ENCODE measurements around the gene SCN4B. TPM values are rescaled to one million over a fixed set of nuclear protein-coding genes. Genes with fewer than 3 reads are reported as not detected.
"Not testable (repeated sequence)": the region's sequence is repeated elsewhere in the genome, so short reads cannot be mapped to it uniquely, and the experiment has no call there.

The SCN4B gene
- total RNA-seq, 1 experiment from 2014 or later: not detected

DNA sequence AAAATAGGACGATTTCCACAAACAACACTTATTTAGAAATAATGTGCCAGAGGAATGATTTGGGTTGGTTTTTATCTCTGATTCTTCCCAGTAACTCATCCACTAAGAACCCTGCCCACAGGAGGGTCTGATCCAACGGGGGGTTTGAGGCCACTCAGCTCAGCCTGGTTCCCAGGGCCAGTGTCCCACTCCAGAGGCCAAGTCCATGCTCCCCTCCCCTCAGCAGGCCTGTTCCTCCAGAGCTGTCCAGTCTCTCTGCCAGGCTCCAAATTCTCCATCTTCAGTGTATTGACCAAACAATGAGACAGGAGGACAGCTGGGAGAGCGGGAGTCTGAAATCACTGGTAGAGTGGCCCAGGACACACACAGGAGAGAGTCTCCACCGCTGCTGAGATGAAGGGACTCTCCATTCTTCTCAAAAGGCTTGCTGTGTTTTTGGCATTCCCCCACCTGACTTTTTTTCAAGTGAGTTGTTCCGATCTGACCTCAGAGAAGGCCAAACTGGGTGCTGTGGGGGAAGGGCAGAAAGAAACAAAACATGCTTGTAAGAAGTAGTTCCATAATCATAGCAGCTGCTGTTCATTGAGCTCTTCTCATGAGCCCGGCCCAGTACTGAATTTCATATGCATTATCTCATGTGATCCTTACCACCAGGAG lies 41.4 kb upstream of the SCN4B start:
- H3K9me3 ChIP-seq (ENCODE audit: low read length): no peaks in the 10 kb centered on the region
- H3K4me3 ChIP-seq (ENCODE audit: low read length): no peak overlapping the region
- H3K9me2 ChIP-seq (replicated peaks; ENCODE audit: insufficient read depth, low read length): no peaks in the 10 kb centered on the region
- no peak overlapping the region for H3K27ac ChIP-seq (ENCODE audit: low read length)
- H3K79me2 ChIP-seq (ENCODE audit: low read length): no peaks in the 10 kb centered on the region
- H3K27me3 ChIP-seq (ENCODE audit: low read length): no peaks in the 10 kb centered on the region
- H3K36me3 ChIP-seq (ENCODE audit: insufficient read depth, low read length): no peaks in the 10 kb centered on the region
- H3K4me1 ChIP-seq (ENCODE audit: low read length): peaks cover 17% of the 10 kb centered on the region
- H2AFZ ChIP-seq (ENCODE audit: low read length): no peak overlapping the region
- H4K20me1 ChIP-seq (ENCODE audit: insufficient read depth, low read depth, low read length): no peaks in the 10 kb centered on the region
- no peak overlapping the region for H3K9ac ChIP-seq (ENCODE audit: low read length)
- DNase-seq: no peak
- no peak overlapping the region for H3K4me2 ChIP-seq (ENCODE audit: low read depth, low read length, poor library complexity, severe bottlenecking)

DNA sequence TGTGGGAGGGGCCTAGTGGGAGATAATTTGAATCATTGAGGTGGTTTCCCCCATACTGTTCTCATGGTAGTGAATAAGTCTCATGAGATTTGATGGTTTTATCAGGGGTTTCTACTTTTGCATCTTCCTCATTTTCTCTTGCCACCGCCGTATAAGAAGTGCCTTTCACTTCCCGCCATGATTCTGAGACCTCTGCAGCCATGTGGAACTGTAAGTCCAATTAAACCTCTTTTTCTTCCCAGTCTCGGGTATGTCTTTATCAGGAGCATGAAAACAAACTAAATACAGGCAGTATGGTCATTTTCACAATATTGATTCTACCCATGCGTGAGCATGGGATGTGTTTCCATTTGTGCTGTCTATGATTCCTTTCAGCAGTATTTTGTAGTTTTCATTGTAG lies 40.2 kb upstream of the SCN4B start:
- H4K20me1 ChIP-seq (ENCODE audit: insufficient read depth, low read depth, low read length); H3K27me3 ChIP-seq (ENCODE audit: low read length); H3K4me2 ChIP-seq (ENCODE audit: low read depth, low read length, poor library complexity, severe bottlenecking); H3K79me2 ChIP-seq (ENCODE audit: low read length); H3K9me2 ChIP-seq (replicated peaks; ENCODE audit: insufficient read depth, low read length); H3K4me3 ChIP-seq (ENCODE audit: low read length); H2AFZ ChIP-seq (ENCODE audit: low read length); H3K27ac ChIP-seq (ENCODE audit: low read length); H3K36me3 ChIP-seq (ENCODE audit: insufficient read depth, low read length); H3K9ac ChIP-seq (ENCODE audit: low read length); H3K9me3 ChIP-seq (ENCODE audit: low read length); DNase-seq; H3K4me1 ChIP-seq (ENCODE audit: low read length): not testable (repeated sequence)

DNA sequence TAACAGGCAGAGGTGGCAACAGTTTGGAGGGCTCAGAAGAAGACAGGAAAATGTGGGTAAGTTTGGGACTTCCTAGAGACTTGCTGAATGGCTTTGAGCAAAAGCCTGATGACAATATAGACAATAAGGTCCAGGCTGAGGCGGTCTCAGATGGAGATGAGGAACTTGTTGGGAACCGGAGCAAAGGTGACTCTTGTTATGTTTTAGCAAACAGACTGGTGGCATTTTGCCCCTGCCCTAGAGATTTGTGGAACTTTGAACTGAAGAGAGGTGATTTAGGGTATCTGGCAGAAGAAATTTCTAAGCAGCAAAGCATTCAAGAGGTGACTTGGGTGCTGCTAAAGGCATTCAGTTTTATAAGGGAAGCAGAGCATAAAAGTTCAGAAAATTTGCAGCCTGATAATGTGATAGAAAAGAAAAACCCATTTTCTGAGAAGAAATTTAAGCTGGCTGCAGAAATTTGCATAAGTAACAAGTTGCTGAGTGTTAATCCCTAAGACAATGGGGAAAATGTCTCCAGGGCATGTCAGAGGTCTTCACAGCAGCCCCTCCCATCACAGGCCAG lies 38.4 kb upstream of the SCN4B start:
- not testable (repeated sequence) for H3K4me3 ChIP-seq (ENCODE audit: low read length); H3K79me2 ChIP-seq (ENCODE audit: low read length); H3K36me3 ChIP-seq (ENCODE audit: insufficient read depth, low read length); DNase-seq; H3K9ac ChIP-seq (ENCODE audit: low read length); H4K20me1 ChIP-seq (ENCODE audit: insufficient read depth, low read depth, low read length); H3K4me1 ChIP-seq (ENCODE audit: low read length); H3K9me3 ChIP-seq (ENCODE audit: low read length); H3K27ac ChIP-seq (ENCODE audit: low read length); H3K9me2 ChIP-seq (replicated peaks; ENCODE audit: insufficient read depth, low read length); H2AFZ ChIP-seq (ENCODE audit: low read length); H3K27me3 ChIP-seq (ENCODE audit: low read length); H3K4me2 ChIP-seq (ENCODE audit: low read depth, low read length, poor library complexity, severe bottlenecking)

DNA sequence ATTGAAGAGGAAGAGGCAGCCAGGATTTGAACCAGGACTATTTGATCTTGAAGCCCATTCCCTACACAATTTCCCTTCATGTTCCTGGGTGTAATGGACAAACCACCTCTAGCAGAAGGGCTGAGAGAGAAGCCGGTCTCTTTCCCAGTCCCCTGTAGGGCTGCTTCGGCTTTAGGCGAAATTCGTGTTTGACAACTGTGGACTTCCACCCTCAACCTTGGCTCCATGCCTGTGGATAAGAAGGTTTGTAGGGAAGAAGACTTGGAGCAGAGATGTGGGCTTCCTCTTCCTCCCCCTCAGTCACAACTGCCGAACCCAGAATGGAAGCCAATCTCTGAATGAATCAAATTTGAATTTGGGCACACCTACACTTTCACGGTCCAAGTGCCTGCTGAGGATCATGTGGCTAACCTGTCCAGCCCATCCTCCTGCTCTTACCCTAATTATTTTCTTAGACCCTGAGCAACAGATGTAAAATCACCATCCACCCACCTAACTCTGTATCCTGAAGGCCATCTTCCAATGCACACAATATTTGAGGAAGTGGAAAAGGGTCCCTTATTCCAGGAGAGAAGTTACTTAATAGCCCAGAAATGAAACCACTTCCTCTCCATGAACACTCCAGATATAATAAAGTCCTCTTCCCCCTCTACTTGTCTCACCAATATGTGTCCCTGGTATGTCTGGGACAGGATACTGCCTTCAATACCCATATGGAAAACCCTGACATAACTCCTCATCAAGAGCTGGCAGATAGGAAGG lies 33.9 kb upstream of the SCN4B start:
- Histone ChIP-seq H3K36me3 (ENCODE audit: insufficient read depth, low read length) (no peaks in the 10 kb centered on the region), H3K27ac (ENCODE audit: low read length) (no peak overlapping the region), H2AFZ (ENCODE audit: low read length) (no peak overlapping the region), H4K20me1 (ENCODE audit: insufficient read depth, low read depth, low read length) (no peaks in the 10 kb centered on the region), H3K9me3 (ENCODE audit: low read length) (no peaks in the 10 kb centered on the region), H3K4me1 (ENCODE audit: low read length) (peaks cover 5% of the 10 kb centered on the region), H3K79me2 (ENCODE audit: low read length) (no peaks in the 10 kb centered on the region), H3K9me2 (replicated peaks; ENCODE audit: insufficient read depth, low read length) (no peaks in the 10 kb centered on the region), H3K4me2 (ENCODE audit: low read depth, low read length, poor library complexity, severe bottlenecking) (no peak overlapping the region), H3K27me3 (ENCODE audit: low read length) (no peaks in the 10 kb centered on the region), H3K9ac (ENCODE audit: low read length) (no peak overlapping the region), H3K4me3 (ENCODE audit: low read length) (no peak overlapping the region)
- DNase-seq: no peak

DNA sequence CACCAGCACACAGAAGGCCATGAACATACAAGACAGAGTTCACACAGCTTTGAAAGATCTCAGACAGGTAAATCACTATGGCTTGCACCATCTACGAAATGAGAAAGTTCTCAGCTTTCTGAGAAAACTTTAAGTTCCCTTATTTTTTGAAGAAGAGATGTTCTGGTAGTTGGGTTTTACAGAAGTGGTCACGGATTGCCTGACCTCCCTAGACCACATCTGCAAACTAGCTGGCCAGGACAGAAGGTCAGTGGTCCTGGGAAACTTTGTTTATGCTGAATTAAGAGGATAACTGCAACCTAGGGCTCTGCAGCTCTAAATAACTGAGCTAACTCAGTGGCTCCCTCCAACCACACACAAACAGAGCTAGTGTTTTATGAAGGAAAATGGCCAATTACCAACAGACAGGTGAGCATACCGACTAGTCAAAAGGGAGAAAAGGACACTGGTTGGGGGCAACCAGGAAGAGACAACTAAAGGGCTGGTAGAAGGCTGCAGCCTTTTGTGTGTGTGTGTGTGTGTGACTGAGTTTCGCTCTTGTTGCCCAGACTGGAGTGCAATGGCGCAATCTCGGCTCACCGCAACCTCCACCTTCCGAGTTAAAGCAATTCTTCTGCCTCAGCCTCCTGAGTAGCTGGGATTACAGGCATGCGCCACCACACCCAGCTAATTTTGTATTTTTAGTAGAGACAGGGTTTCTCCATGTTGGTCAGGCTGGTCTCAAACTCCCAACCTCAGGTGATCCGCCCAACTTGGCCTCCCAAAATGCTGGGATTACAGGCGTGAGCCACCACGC lies 32.4 kb upstream of the SCN4B start:
- DNase-seq: no peak
- H3K27ac ChIP-seq (ENCODE audit: low read length): no peak overlapping the region
- no peaks in the 10 kb centered on the region for H3K9me2 ChIP-seq (replicated peaks; ENCODE audit: insufficient read depth, low read length)
- no peak overlapping the region for H2AFZ ChIP-seq (ENCODE audit: low read length)
- no peak overlapping the region for H3K4me3 ChIP-seq (ENCODE audit: low read length)
- H3K79me2 ChIP-seq (ENCODE audit: low read length): no peaks in the 10 kb centered on the region
- no peak overlapping the region for H3K9ac ChIP-seq (ENCODE audit: low read length)
- no peak overlapping the region for H3K4me2 ChIP-seq (ENCODE audit: low read depth, low read length, poor library complexity, severe bottlenecking)
- H3K27me3 ChIP-seq (ENCODE audit: low read length): no peaks in the 10 kb centered on the region
- H3K36me3 ChIP-seq (ENCODE audit: insufficient read depth, low read length): no peaks in the 10 kb centered on the region
- H3K4me1 ChIP-seq (ENCODE audit: low read length): peaks cover 14% of the 10 kb centered on the region
- H4K20me1 ChIP-seq (ENCODE audit: insufficient read depth, low read depth, low read length): no peaks in the 10 kb centered on the region
- no peaks in the 10 kb centered on the region for H3K9me3 ChIP-seq (ENCODE audit: low read length)

DNA sequence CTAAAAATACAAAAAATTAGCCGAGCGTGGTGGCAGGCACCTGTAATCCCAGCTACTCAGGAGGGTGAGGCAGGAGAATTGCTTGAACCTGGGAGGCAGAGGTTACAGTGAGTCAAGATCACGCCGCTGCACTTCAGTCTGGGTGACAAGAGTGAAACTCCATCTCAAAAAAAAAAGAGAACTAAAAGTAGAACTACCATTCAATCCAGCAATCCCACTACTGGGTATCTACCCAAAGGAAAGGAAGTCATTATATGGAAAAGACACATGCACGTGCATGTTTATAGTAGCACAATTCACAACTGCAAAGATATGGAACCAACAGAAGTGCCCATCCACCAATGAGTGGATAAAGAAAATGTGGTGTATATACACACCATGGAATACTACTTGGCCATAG lies 31.1 kb upstream of the SCN4B start:
- H3K27ac ChIP-seq (ENCODE audit: low read length); H3K36me3 ChIP-seq (ENCODE audit: insufficient read depth, low read length); H4K20me1 ChIP-seq (ENCODE audit: insufficient read depth, low read depth, low read length); DNase-seq; H3K9me2 ChIP-seq (replicated peaks; ENCODE audit: insufficient read depth, low read length); H2AFZ ChIP-seq (ENCODE audit: low read length); H3K79me2 ChIP-seq (ENCODE audit: low read length); H3K9ac ChIP-seq (ENCODE audit: low read length); H3K4me2 ChIP-seq (ENCODE audit: low read depth, low read length, poor library complexity, severe bottlenecking); H3K4me3 ChIP-seq (ENCODE audit: low read length); H3K27me3 ChIP-seq (ENCODE audit: low read length); H3K9me3 ChIP-seq (ENCODE audit: low read length): not testable (repeated sequence)
- H3K4me1 ChIP-seq (ENCODE audit: low read length): peaks cover 18% of the 10 kb centered on the region

DNA sequence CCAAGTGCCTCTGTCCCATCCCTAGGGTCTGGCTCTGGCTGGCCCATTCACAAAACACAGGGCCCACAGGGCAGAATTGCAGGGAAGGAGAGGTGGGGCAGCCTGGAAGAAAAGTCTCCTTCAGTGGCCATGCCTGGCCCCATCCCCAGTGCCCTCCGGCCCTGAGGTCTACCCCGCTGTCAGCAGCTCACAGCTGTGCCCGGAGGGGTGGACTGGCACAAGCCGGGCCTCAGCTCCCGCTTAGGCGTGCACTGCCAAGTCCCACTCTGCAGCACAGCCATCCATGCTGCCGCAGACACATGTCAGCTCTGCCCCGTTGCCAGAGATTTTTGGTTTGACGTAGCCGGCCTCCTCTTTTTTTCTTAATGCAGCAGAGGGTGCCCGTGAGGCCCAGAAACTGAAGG lies 27.7 kb upstream of the SCN4B start:
- H3K27me3 ChIP-seq (ENCODE audit: low read length): no peaks in the 10 kb centered on the region
- H2AFZ ChIP-seq (ENCODE audit: low read length): peak overlapping the region; percentile 68; the same call in 1 of the 2 replicates
- no peaks in the 10 kb centered on the region for H3K36me3 ChIP-seq (ENCODE audit: insufficient read depth, low read length)
- no peak overlapping the region; the same call in 1 of the 2 replicates for H3K4me3 ChIP-seq (ENCODE audit: low read length)
- no peaks in the 10 kb centered on the region for H3K79me2 ChIP-seq (ENCODE audit: low read length)
- H4K20me1 ChIP-seq (ENCODE audit: insufficient read depth, low read depth, low read length): no peaks in the 10 kb centered on the region
- peak overlapping the region; percentile 56 for H3K9ac ChIP-seq (ENCODE audit: low read length)
- H3K4me2 ChIP-seq (ENCODE audit: low read depth, low read length, poor library complexity, severe bottlenecking): peak overlapping the region; percentile 49
- H3K9me2 ChIP-seq (replicated peaks; ENCODE audit: insufficient read depth, low read length): no peaks in the 10 kb centered on the region
- H3K4me1 ChIP-seq (ENCODE audit: low read length): peaks cover 30% of the 10 kb centered on the region
- H3K9me3 ChIP-seq (ENCODE audit: low read length): no peaks in the 10 kb centered on the region
- no peak overlapping the region for H3K27ac ChIP-seq (ENCODE audit: low read length)
- DNase-seq: peak; percentile 83

DNA sequence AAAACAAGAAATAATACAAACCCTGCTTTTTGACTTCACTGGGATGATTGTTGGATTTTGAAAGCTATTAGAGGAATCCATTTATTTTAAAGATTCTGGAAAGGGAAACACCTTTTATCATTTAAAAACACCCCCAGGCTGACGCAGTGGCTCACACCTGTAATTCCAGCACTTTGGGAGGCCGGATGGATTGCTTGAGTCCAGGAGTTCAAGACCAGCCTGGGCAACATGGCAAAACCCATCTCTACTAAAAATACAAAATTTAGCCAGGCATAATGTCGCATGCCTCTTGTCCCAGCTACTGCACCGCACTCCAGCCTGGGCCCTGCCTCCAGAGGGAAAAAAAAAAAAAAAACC lies 24.1 kb upstream of the SCN4B start:
- Histone ChIP-seq H3K9me2 (replicated peaks; ENCODE audit: insufficient read depth, low read length) (no peaks in the 10 kb centered on the region), H4K20me1 (ENCODE audit: insufficient read depth, low read depth, low read length) (no peaks in the 10 kb centered on the region), H3K79me2 (ENCODE audit: low read length) (no peaks in the 10 kb centered on the region), H2AFZ (ENCODE audit: low read length) (no peak overlapping the region), H3K4me3 (ENCODE audit: low read length) (no peak overlapping the region), H3K4me1 (ENCODE audit: low read length) (peaks cover 32% of the 10 kb centered on the region), H3K9ac (ENCODE audit: low read length) (no peak overlapping the region), H3K9me3 (ENCODE audit: low read length) (no peaks in the 10 kb centered on the region), H3K27me3 (ENCODE audit: low read length) (no peaks in the 10 kb centered on the region), H3K36me3 (ENCODE audit: insufficient read depth, low read length) (no peaks in the 10 kb centered on the region), H3K4me2 (ENCODE audit: low read depth, low read length, poor library complexity, severe bottlenecking) (peak overlapping the region; percentile 74), H3K27ac (ENCODE audit: low read length) (no peak overlapping the region)
- no peak for DNase-seq

All from Karpas-422 (cell line).